ENCODE measurements around the gene ZNF783. TPM values are rescaled to one million over a fixed set of nuclear protein-coding genes. Genes with fewer than 3 reads are reported as not detected.
"Not testable (repeated sequence)": the region's sequence is repeated elsewhere in the genome, so short reads cannot be mapped to it uniquely, and the experiment has no call there.

Gene ZNF783
- total RNA-seq, 1 donor from 2014 or later: 19.0 TPM

- no peak for TF ChIP-seq CTCF (IDR thresholded peaks at IDR 0.05)
- Mint-ChIP-seq H3K36me3 (ENCODE audit: low read depth) (peaks cover 6% of the 10 kb centered on the region), H3K4me1 (ENCODE audit: low read depth) (peaks cover 18% of the 10 kb centered on the region), H3K9me3 (ENCODE audit: low read depth) (peaks cover 9% of the 10 kb centered on the region), H3K4me3 (ENCODE audit: unreplicated experiment) (peak overlapping the region; percentile 94), H3K27ac (ENCODE audit: unreplicated experiment) (peak overlapping the region; percentile 2), H3K27me3 (ENCODE audit: low read depth) (no peaks in the 10 kb centered on the region)
- DNase-seq (ENCODE audit: low spot score): no peak
Measured at GRCh38 chr7:149240637-149241036, 21.4 kb upstream of the ZNF783 start.

DNA sequence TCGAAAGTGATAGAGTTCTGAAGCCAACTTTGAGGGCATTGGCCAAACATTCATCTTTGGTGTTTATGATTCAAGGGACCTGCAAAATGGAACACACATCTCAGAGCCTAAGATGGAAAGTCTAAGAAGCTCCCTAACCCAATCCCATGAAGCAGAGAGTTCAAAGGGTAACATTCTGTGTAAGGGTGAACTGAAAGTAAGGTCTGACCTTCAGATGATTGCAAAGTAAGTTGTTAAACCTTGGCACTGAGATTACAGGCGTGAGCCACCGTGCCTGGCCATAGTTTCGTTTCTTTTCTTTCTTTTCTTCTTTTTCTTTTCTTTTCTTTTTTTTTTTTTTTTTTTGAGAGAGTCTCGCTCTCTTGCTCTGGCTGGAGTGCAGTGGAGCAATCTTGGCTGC lies 20.3 kb upstream of the ZNF783 start:
- Mint-ChIP-seq H3K27me3 (ENCODE audit: low read depth) (no peaks in the 10 kb centered on the region), H3K36me3 (ENCODE audit: low read depth) (peaks cover 6% of the 10 kb centered on the region), H3K4me3 (ENCODE audit: unreplicated experiment) (no peak overlapping the region), H3K27ac (ENCODE audit: unreplicated experiment) (no peak overlapping the region), H3K4me1 (ENCODE audit: low read depth) (peaks cover 18% of the 10 kb centered on the region), H3K9me3 (ENCODE audit: low read depth) (peaks cover 9% of the 10 kb centered on the region)
- peak; percentile 2 for DNase-seq (ENCODE audit: low spot score)
- TF ChIP-seq CTCF (IDR thresholded peaks at IDR 0.05): no peak

DNA sequence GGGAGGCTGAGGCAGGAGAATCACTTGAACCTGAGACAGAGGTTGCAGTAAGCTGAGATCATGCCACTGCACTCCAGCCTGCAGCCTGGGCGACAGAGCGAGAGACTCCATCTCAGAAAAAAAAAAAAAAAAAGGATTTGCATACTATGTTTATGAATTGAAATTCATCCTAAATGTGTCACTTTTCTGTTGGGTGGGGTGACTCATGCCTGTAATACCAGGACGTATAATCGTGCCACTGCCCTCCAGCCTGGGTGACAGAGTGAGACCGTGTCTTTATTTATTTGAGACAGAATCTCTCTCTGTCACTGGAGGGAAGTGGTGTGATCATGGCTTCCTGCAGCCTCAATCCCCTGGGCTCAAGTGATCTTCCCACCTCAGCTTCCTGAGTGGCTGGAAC lies 16.8 kb upstream of the ZNF783 start:
- no peak overlapping the region for H3K4me3 Mint-ChIP-seq (ENCODE audit: unreplicated experiment)
- no peak overlapping the region for H3K27ac Mint-ChIP-seq (ENCODE audit: unreplicated experiment)
- DNase-seq (ENCODE audit: low spot score): no peak
- peaks cover 21% of the 10 kb centered on the region for H3K4me1 Mint-ChIP-seq (ENCODE audit: low read depth)
- peaks cover 6% of the 10 kb centered on the region for H3K36me3 Mint-ChIP-seq (ENCODE audit: low read depth)
- no peak for TF ChIP-seq CTCF (IDR thresholded peaks at IDR 0.05)
- no peaks in the 10 kb centered on the region for H3K27me3 Mint-ChIP-seq (ENCODE audit: low read depth)
- H3K9me3 Mint-ChIP-seq (ENCODE audit: low read depth): peaks cover 9% of the 10 kb centered on the region

- H3K4me3 Mint-ChIP-seq (ENCODE audit: unreplicated experiment): no peak overlapping the region
- peaks cover 9% of the 10 kb centered on the region for H3K9me3 Mint-ChIP-seq (ENCODE audit: low read depth)
- H3K36me3 Mint-ChIP-seq (ENCODE audit: low read depth): peaks cover 10% of the 10 kb centered on the region
- peaks cover 16% of the 10 kb centered on the region for H3K4me1 Mint-ChIP-seq (ENCODE audit: low read depth)
- H3K27me3 Mint-ChIP-seq (ENCODE audit: low read depth): no peaks in the 10 kb centered on the region
- no peak for DNase-seq (ENCODE audit: low spot score)
- H3K27ac Mint-ChIP-seq (ENCODE audit: unreplicated experiment): no peak overlapping the region
- no peak for TF ChIP-seq CTCF (IDR thresholded peaks at IDR 0.05)
Measured at GRCh38 chr7:149245744-149246143, 16.3 kb upstream of the ZNF783 start.

DNA sequence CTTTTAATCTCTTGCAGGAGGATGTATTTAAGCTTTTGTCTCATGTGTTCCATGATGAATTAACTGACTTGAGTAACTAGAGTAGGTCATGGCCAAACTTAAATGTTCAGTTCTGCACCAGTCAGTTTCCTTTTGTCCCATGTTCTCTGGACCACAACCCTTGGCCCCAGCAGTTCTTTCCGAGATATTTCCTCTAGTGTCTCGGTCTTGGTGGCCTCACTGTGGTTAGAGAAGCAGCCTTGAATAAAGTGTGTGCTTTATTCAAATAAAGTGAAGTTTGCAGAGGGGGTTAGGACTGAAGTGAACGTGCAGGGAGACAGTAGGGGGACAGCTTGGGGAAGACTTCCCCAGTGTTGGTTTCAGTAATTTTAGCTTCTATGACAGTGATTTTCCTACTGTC lies 13.2 kb upstream of the ZNF783 start:
- Mint-ChIP-seq H3K9me3 (ENCODE audit: low read depth) (no peaks in the 10 kb centered on the region), H3K27ac (ENCODE audit: unreplicated experiment) (no peak overlapping the region), H3K4me1 (ENCODE audit: low read depth) (peaks cover 10% of the 10 kb centered on the region), H3K36me3 (ENCODE audit: low read depth) (peaks cover 15% of the 10 kb centered on the region), H3K27me3 (ENCODE audit: low read depth) (no peaks in the 10 kb centered on the region), H3K4me3 (ENCODE audit: unreplicated experiment) (no peak overlapping the region)
- DNase-seq (ENCODE audit: low spot score): no peak
- no peak for TF ChIP-seq CTCF (IDR thresholded peaks at IDR 0.05)

DNA sequence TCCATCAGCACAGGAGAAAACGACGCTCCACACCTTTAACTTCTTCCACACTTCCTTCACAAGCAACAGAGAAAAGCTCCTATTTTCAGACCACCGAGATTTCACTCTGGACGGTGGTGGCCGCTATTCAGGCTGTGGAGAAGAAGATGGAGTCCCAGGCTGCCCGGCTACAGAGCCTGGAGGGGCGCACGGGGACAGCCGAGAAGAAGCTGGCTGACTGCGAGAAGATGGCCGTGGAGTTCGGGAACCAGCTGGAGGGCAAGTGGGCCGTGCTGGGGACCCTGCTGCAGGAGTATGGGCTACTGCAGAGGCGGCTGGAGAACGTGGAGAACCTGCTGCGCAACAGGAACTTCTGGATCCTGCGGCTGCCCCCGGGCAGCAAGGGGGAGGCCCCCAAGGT lies 11.8 kb upstream of the ZNF783 start:
- H3K27me3 Mint-ChIP-seq (ENCODE audit: low read depth); H3K4me1 Mint-ChIP-seq (ENCODE audit: low read depth); H3K4me3 Mint-ChIP-seq (ENCODE audit: unreplicated experiment); H3K27ac Mint-ChIP-seq (ENCODE audit: unreplicated experiment); DNase-seq (ENCODE audit: low spot score); H3K9me3 Mint-ChIP-seq (ENCODE audit: low read depth): not testable (repeated sequence)
- peaks cover 15% of the 10 kb centered on the region for H3K36me3 Mint-ChIP-seq (ENCODE audit: low read depth)

DNA sequence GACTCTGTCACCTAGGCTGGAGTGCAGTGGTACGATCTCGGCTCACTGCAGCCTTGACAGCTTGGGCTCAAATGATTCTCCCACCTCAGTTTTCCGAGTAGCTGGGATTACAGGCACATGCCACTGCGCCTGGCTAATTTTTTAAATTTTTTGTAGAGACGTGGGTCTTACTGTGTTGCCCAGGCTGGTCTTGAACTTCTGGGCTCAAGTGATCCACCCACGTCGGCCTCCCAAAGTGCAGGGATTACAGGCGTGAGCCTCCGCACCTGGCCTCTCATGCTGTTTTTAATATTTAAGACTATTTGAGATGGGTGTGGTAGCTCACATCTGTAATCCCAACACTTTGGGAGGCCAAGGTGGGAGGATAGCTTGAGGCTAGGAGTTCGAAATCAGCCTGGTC lies 10.5 kb upstream of the ZNF783 start:
- not testable (repeated sequence) for H3K4me3 Mint-ChIP-seq (ENCODE audit: unreplicated experiment); DNase-seq (ENCODE audit: low spot score); H3K9me3 Mint-ChIP-seq (ENCODE audit: low read depth); H3K27ac Mint-ChIP-seq (ENCODE audit: unreplicated experiment); H3K27me3 Mint-ChIP-seq (ENCODE audit: low read depth); H3K4me1 Mint-ChIP-seq (ENCODE audit: low read depth)
- peaks cover 23% of the 10 kb centered on the region for H3K36me3 Mint-ChIP-seq (ENCODE audit: low read depth)
